IMR-90 (cell line): ENCODE results near the gene IMMT. TPM values are rescaled to one million over a fixed set of nuclear protein-coding genes. Genes with fewer than 3 reads are reported as not detected.

Source experiments
- ATAC-seq: fragments of 200-7000 bp; cut with Tn5 transposase; 2 replicates; pipeline ENCODE4 v1.9.1; 2020; ENCODE audit warnings: low read depth, mild to moderate bottlenecking, moderate library complexity
- BruUV-seq: library from RNA; stranded (reverse); fragments of 400-500 nt; replicated peaks from 2 replicates; lab custom pipeline; 2021; lab: Mats Ljungman, UMichigan
- CTCF ChIA-PET: fragments of 300-600 bp; formaldehyde crosslinking; extraction: SDS; loops from one replicate; lab custom pipeline; 2021; ENCODE audit warnings: antibody characterized with exemption; lab: Yijun Ruan, JAX
- POLR2A ChIA-PET: fragments of 300-600 bp; sonication (Branson Sonifier 250); formaldehyde crosslinking; loops from one replicate; lab custom pipeline; 2022; ENCODE audit warnings: antibody characterized with exemption; ENCODE audit not compliant: unreplicated experiment; lab: Charles Lee
- DNase-seq: peaks from one replicate; pipeline ENCODE4 v3.0.0; 2013
- H2AFZ ChIP-seq: replicated peaks from 2 replicates; pipeline ENCODE3; 2013; ENCODE audit warnings: low read length, mild to moderate bottlenecking; ENCODE audit not compliant: poor library complexity
- H2AK5ac ChIP-seq: 2 replicates; pipeline ENCODE4 v1.6.1; 2013; ENCODE audit warnings: low read depth, low read length, inconsistent platforms
- H2AK9ac ChIP-seq: replicated peaks from 2 replicates; pipeline ENCODE3; 2013; ENCODE audit warnings: mild to moderate bottlenecking, low read depth, low read length, moderate library complexity; ENCODE audit not compliant: poor library complexity
- H2BK120ac ChIP-seq: 2 replicates; pipeline ENCODE4 v1.6.1; 2013; ENCODE audit warnings: low read depth, low read length, inconsistent platforms
- H2BK15ac ChIP-seq: 3 replicates; pipeline ENCODE4 v1.6.1; 2013; ENCODE audit warnings: low read depth, low read length, inconsistent platforms
- H2BK20ac ChIP-seq: 2 replicates; pipeline ENCODE4 v1.6.1; 2013; ENCODE audit warnings: low read depth, mild to moderate bottlenecking, inconsistent platforms, low read length, moderate library complexity
- H2BK5ac ChIP-seq: 2 replicates; pipeline ENCODE4 v1.6.1; 2013; ENCODE audit warnings: mild to moderate bottlenecking, low read depth, low read length, inconsistent platforms; ENCODE audit not compliant: poor library complexity, severe bottlenecking
- H3K14ac ChIP-seq: replicated peaks from 2 replicates; pipeline ENCODE4 v1.6.1; 2013; ENCODE audit warnings: low read depth, low read length, inconsistent platforms
- H3K18ac ChIP-seq: 2 replicates; pipeline ENCODE4 v1.6.1; 2013; ENCODE audit warnings: low read depth, low read length, control low read depth
- H3K23ac ChIP-seq: 2 replicates; pipeline ENCODE4 v1.6.1; 2013; ENCODE audit warnings: low read depth, low read length, inconsistent platforms
- H3K27ac ChIP-seq: 2 replicates; pipeline ENCODE4 v1.5.1; 2013; ENCODE audit warnings: mild to moderate bottlenecking, control low read depth, low read length; ENCODE audit not compliant: insufficient read depth
- H3K27me3 ChIP-seq: 2 replicates; pipeline ENCODE4 v1.6.1; 2013; ENCODE audit warnings: low read length; ENCODE audit not compliant: control insufficient read depth, insufficient read depth
- H3K36me3 ChIP-seq: 2 replicates; pipeline ENCODE4 v1.6.1; 2013; ENCODE audit warnings: low read length, mixed read lengths; ENCODE audit not compliant: control insufficient read depth, insufficient read depth
- H3K4ac ChIP-seq: 2 replicates; pipeline ENCODE4 v1.6.1; 2013; ENCODE audit warnings: low read depth, low read length, inconsistent platforms
- H3K4me1 ChIP-seq: 2 replicates; pipeline ENCODE4 v1.6.1; 2013; ENCODE audit warnings: low read length, mixed read lengths; ENCODE audit not compliant: control insufficient read depth, insufficient read depth
- H3K4me2 ChIP-seq: 2 replicates; pipeline ENCODE4 v1.6.1; 2013; ENCODE audit warnings: low read depth, mild to moderate bottlenecking, control low read depth, low read length, moderate library complexity
- H3K4me3 ChIP-seq: 2 replicates; pipeline ENCODE4 v1.5.1; 2013; ENCODE audit warnings: low read depth, mild to moderate bottlenecking, control low read depth, low read length, moderate library complexity; ENCODE audit not compliant: insufficient read depth
- H3K56ac ChIP-seq: 2 replicates; pipeline ENCODE4 v1.6.1; 2013; ENCODE audit warnings: low read length, inconsistent platforms; ENCODE audit not compliant: insufficient read depth; ENCODE audit errors: extremely low read depth
- H3K79me1 ChIP-seq, 2 experiments: 2 replicates each; pipeline ENCODE4 v1.6.1; 2013; ENCODE audit warnings: low read length in 2 of 2, inconsistent platforms in 1 of 2, low read depth in 1 of 2
- H3K9ac ChIP-seq: 2 replicates; pipeline ENCODE4 v1.6.1; 2013; ENCODE audit warnings: low read depth, low read length, control low read depth
- H3K9me1 ChIP-seq: 2 replicates; pipeline ENCODE4 v1.6.1; 2013; ENCODE audit warnings: low read length, inconsistent platforms; ENCODE audit not compliant: insufficient read depth
- H3K9me3 ChIP-seq: 2 replicates; pipeline ENCODE4 v1.6.1; 2013; ENCODE audit warnings: low read length; ENCODE audit not compliant: control insufficient read depth, insufficient read depth
- H4K20me1 ChIP-seq: 2 replicates; pipeline ENCODE4 v1.6.1; 2013; ENCODE audit warnings: low read length, inconsistent platforms; ENCODE audit not compliant: insufficient read depth
- H4K5ac ChIP-seq: 2 replicates; pipeline ENCODE4 v1.6.1; 2013; ENCODE audit warnings: mild to moderate bottlenecking, low read depth, low read length, control low read depth
- H4K8ac ChIP-seq, 2 experiments: 2 replicates each; pipeline ENCODE4 v1.6.1; 2013; ENCODE audit warnings: low read depth in 2 of 2, low read length in 2 of 2, control low read depth in 1 of 2, inconsistent platforms in 1 of 2
- H4K91ac ChIP-seq: 2 replicates; pipeline ENCODE4 v1.6.1; 2013; ENCODE audit warnings: low read depth, low read length, inconsistent platforms; ENCODE audit not compliant: insufficient read depth
- BHLHE40 ChIP-seq: fragments of 150-350 bp; IDR thresholded peaks from 2 replicates; pipeline ENCODE4 v1.6.1; 2016; ENCODE audit warnings: mild to moderate bottlenecking, low read depth, low read length
- CEBPB ChIP-seq: IDR thresholded peaks from 2 replicates; pipeline ENCODE4 v1.6.1; 2012; ENCODE audit warnings: low read depth, low read length, improper control_type of control experiment
- CHD1 ChIP-seq: IDR thresholded peaks from 2 replicates; pipeline ENCODE4 v1.6.1; 2012; ENCODE audit warnings: low read depth, low read length, improper control_type of control experiment
- FOS ChIP-seq: fragments of 150-350 bp; IDR thresholded peaks from 2 replicates; pipeline ENCODE4 v1.6.1; 2016; ENCODE audit warnings: low read depth, low read length
- MAZ ChIP-seq: IDR thresholded peaks from 2 replicates; pipeline ENCODE4 v1.6.1; 2012; ENCODE audit warnings: low read depth, mild to moderate bottlenecking, low read length, improper control_type of control experiment, moderate library complexity, borderline replicate concordance
- MXI1 ChIP-seq: IDR thresholded peaks from 2 replicates; pipeline ENCODE4 v1.6.1; 2012; ENCODE audit warnings: low read depth, mild to moderate bottlenecking, low read length, moderate library complexity, borderline replicate concordance
- POLR2A ChIP-seq: IDR thresholded peaks from 2 replicates; pipeline ENCODE4 v1.6.1; 2012; ENCODE audit warnings: mild to moderate bottlenecking, low read depth, low read length
- RAD21 ChIP-seq: IDR thresholded peaks from 2 replicates; pipeline ENCODE4 v1.6.1; 2012; ENCODE audit warnings: low read length, improper control_type of control experiment
- WGBS, 2 experiments: methylation state at CpG; one replicate each; pipeline versions ENCODE4 v1.1.5 to v1.1.7; 2013; ENCODE audit warnings: missing lambda C conversion rate in 2 of 2; ENCODE audit not compliant: insufficient read length in 1 of 2; ENCODE audit errors: extremely low coverage in 2 of 2; 5-methylcytosine and 5-hydroxymethylcytosine counted together
- dilution Hi-C: fragments of 300-500 bp; cut with HindIII; formaldehyde crosslinking; loops from one replicate; pipeline ENCODE4 v1.14.3; 2018; ENCODE audit warnings: low sequenced_read_pairs; ENCODE audit not compliant: unreplicated experiment
- in situ Hi-C: fragments of 300-500 bp; cut with MboI; formaldehyde crosslinking; loops from 3 replicates; pipeline ENCODE4 v1.14.3; 2019; ENCODE audit warnings: low sequenced_read_pairs, inconsistent platforms, mixed read lengths
- intact Hi-C: fragments of 100-400 bp; cut with micrococcal nuclease; formaldehyde crosslinking; loops from 2 replicates; pipeline ENCODE4 v1.10.0; 2022
- polyA plus RNA-seq, 3 experiments: library from polyadenylated mRNA; depleted of rRNA; stranded (reverse); fragments of >200 nt; gene quantifications; 2 replicates each; pipeline ENCODE4 v1.2.3, GENCODE V29; 2012; ENCODE audit warnings: low replicate concordance in 1 of 3
- total RNA-seq: library from RNA; depleted of rRNA; stranded (reverse); fragments of >200 nt; gene quantifications from 2 replicates; pipeline ENCODE4 v1.2.3, GENCODE V29; 2012
- TF ChIP-seq, protein P1 (sequence below): fragments of 150-350 bp; IDR thresholded peaks from 2 replicates; pipeline ENCODE4 v1.6.1; 2017; ENCODE audit warnings: mild to moderate bottlenecking, antibody characterized with exemption, low read length, low read depth

IMMT gene
- total and polyA plus RNA-seq, 2 of the 4 experiments (the other 2 are of a cell fraction): 50.5 to 87.3 TPM

GRCh38 chr2:86105969-86106945 lies 89.0 kb downstream of the IMMT start, which contains the start of gene PTCD3:
Gene PTCD3, plus strand, starts transcription at chr2:86106235. Its CDS starts 13 bp downstream, at chr2:86106248.
- no TSS peak for BruUV-seq
- peak; percentile 90 for TF ChIP-seq POLR2A
- TF ChIP-seq MXI1: peak; percentile 91
- no peak for TF ChIP-seq FOS
- TF ChIP-seq RAD21: no peak
- TF ChIP-seq CEBPB: peak; percentile 80
- peak; percentile 85; the same call in 1 of the 2 replicates for TF ChIP-seq MAZ
- TF ChIP-seq, protein P1, sequence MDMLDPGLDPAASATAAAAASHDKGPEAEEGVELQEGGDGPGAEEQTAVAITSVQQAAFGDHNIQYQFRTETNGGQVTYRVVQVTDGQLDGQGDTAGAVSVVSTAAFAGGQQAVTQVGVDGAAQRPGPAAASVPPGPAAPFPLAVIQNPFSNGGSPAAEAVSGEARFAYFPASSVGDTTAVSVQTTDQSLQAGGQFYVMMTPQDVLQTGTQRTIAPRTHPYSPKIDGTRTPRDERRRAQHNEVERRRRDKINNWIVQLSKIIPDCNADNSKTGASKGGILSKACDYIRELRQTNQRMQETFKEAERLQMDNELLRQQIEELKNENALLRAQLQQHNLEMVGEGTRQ: no peak
- peak; percentile 97 for TF ChIP-seq BHLHE40
- peak; percentile 84; the same call in 1 of the 2 replicates for TF ChIP-seq CHD1

More at GRCh38 chr2:86105969-86106945, 89.0 kb downstream of the IMMT start, which contains the start of gene PTCD3:
- H2AK5ac ChIP-seq: peak within 1 kb of the TSS; percentile 77; the same call in 1 of the 2 replicates
- dilution Hi-C loops: no loop called here
- ChIA-PET POLR2A (no interaction called here), CTCF (no interaction called here)
- WGBS, 2 experiments: 0% methylated on average over 11 of the region's 44 CpGs; no CpG with 5 or more reads in 1 of the 2 experiments
- H3K4ac ChIP-seq: peak within 1 kb of the TSS; percentile 88
- H3K14ac ChIP-seq: peak within 1 kb of the TSS; percentile 94
- H3K9me1 ChIP-seq: no peaks in the 10 kb centered on the region
- H4K5ac ChIP-seq: peak within 1 kb of the TSS; percentile 91
- peak within 1 kb of the TSS; percentile 79 to 97 for H4K8ac ChIP-seq
- peak within 1 kb of the TSS; percentile 96 for H2AFZ ChIP-seq
- H3K36me3 ChIP-seq: peaks cover 5% of the 10 kb centered on the region
- H3K18ac ChIP-seq: peak within 1 kb of the TSS; percentile 47
- peaks cover 13% of the 10 kb centered on the region for H4K20me1 ChIP-seq
- H3K9ac ChIP-seq: peak within 1 kb of the TSS; percentile 93
- peak within 1 kb of the TSS; percentile 71 for H3K4me3 ChIP-seq
- peak within 1 kb of the TSS; percentile 91 for H3K4me2 ChIP-seq
- in situ Hi-C loops: no loop called here
- H2BK20ac ChIP-seq: peak within 1 kb of the TSS; percentile 93
- peak within 1 kb of the TSS; percentile 49; the same call in 1 of the 3 replicates for H2BK15ac ChIP-seq
- peaks cover 2% of the 10 kb centered on the region; the same call in 1 of the 2 replicates for H3K4me1 ChIP-seq
- H3K56ac ChIP-seq: peak within 1 kb of the TSS; percentile 95
- no peaks in the 10 kb centered on the region for H3K27me3 ChIP-seq
- H2AK9ac ChIP-seq: peak within 1 kb of the TSS; percentile 96
- ATAC-seq (peak; percentile 94), DNase-seq (peak; percentile 95)
- H3K79me1 ChIP-seq: peaks cover 16 to 58% of the 10 kb centered on the region in 2 experiments
- peak within 1 kb of the TSS; percentile 97 for H3K23ac ChIP-seq
- H2BK120ac ChIP-seq: peak within 1 kb of the TSS; percentile 97
- peak within 1 kb of the TSS; percentile 86 for H3K27ac ChIP-seq
- H2BK5ac ChIP-seq: peak within 1 kb of the TSS; percentile 88
- no peaks in the 10 kb centered on the region for H3K9me3 ChIP-seq
- peak within 1 kb of the TSS; percentile 83 for H4K91ac ChIP-seq
- intact Hi-C loops: no loop called here
